Measurements from ENCODE around the gene PTPRE.

GRCh38 chr10:128068398-128069285 lies 161.7 kb downstream of the PTPRE start:
- TF ChIP-seq CTCF (IDR thresholded peaks at IDR 0.05) (no peak), POLR2A (IDR thresholded peaks at IDR 0.05) (no peak)

All from body of pancreas (tissue), 4 donors.